Liver (tissue), 8 donors: ENCODE results near the gene SMIM45.

ENCODE experiments used
- DNase-seq: peaks from one replicate; pipeline ENCODE4 v3.0.0-alpha.2; 2017; ENCODE audit warnings: low spot score
- H3K27ac ChIP-seq, 2 donors: one replicate each; pipeline ENCODE4 v1.7.0; 2013; ENCODE audit warnings: inconsistent platforms in 2 of 2, low read length in 2 of 2, control low read depth in 1 of 2, low read depth in 1 of 2, mild to moderate bottlenecking in 1 of 2
- H3K27me3 ChIP-seq, 4 donors: one replicate each; pipeline versions ENCODE4 v1.6.1 to v1.7.0; 2013; ENCODE audit warnings: low read length in 3 of 4, inconsistent platforms in 1 of 4, mild to moderate bottlenecking in 1 of 4, moderate library complexity in 1 of 4; ENCODE audit not compliant: control insufficient read depth in 4 of 4, insufficient read depth in 4 of 4
- H3K36me3 ChIP-seq, 4 donors: one replicate each; pipeline versions ENCODE4 v1.6.1 to v1.7.0; 2013; ENCODE audit warnings: low read length in 3 of 4, mild to moderate bottlenecking in 3 of 4, low read depth in 1 of 4, moderate library complexity in 1 of 4; ENCODE audit not compliant: control insufficient read depth in 4 of 4, insufficient read depth in 3 of 4
- H3K4me1 ChIP-seq, 4 donors: one replicate each; pipeline versions ENCODE4 v1.6.1 to v1.7.0; 2013; ENCODE audit warnings: low read length in 3 of 4, mild to moderate bottlenecking in 3 of 4, moderate library complexity in 1 of 4; ENCODE audit not compliant: control insufficient read depth in 4 of 4, insufficient read depth in 4 of 4
- H3K4me3 ChIP-seq, 3 donors: one replicate each; pipeline versions ENCODE4 v1.6.1 to v1.7.0; 2013; ENCODE audit warnings: low read length in 3 of 3, control low read depth in 1 of 3, low read depth in 1 of 3, mild to moderate bottlenecking in 1 of 3
- H3K9ac ChIP-seq, 2 donors: one replicate each; pipeline ENCODE4 v1.7.0; 2013; ENCODE audit warnings: low read length in 2 of 2, mild to moderate bottlenecking in 2 of 2, moderate library complexity in 2 of 2, control low read depth in 1 of 2, low read depth in 1 of 2
- H3K9me3 ChIP-seq, 4 donors: one replicate each; pipeline versions ENCODE4 v1.6.1 to v1.7.0; 2013; ENCODE audit warnings: low read length in 3 of 4; ENCODE audit not compliant: control insufficient read depth in 4 of 4
- ATF3 ChIP-seq: IDR thresholded peaks from 2 replicates; pipeline ENCODE4 v1.6.1; 2016; ENCODE audit warnings: antibody characterized with exemption
- CTCF ChIP-seq: fragments of 150-350 bp; IDR thresholded peaks from 2 replicates; pipeline ENCODE4 v1.5.1; 2017; ENCODE audit warnings: improper control_type of control experiment, low read depth, low read length; ENCODE audit not compliant: missing input control
- EGR1 ChIP-seq, 2 donors: IDR thresholded peaks; 2 replicates each; pipeline ENCODE4 v1.6.1; 2016 to 2018; ENCODE audit warnings: antibody characterized with exemption in 2 of 2, low read depth in 2 of 2
- FOXA1 ChIP-seq: IDR thresholded peaks from 2 replicates; pipeline ENCODE4 v1.6.1; 2016; ENCODE audit warnings: antibody characterized with exemption
- FOXA2 ChIP-seq: IDR thresholded peaks from 2 replicates; pipeline ENCODE4 v1.6.1; 2016; ENCODE audit warnings: antibody characterized with exemption
- GABPA ChIP-seq, 2 donors: IDR thresholded peaks in 1 of 2; conservative IDR thresholded peaks in 1 of 2; 2 replicates each; pipeline ENCODE4 v1.6.1; 2016; ENCODE audit warnings: antibody characterized with exemption in 2 of 2, mild to moderate bottlenecking in 1 of 2, moderate library complexity in 1 of 2
- HNF4A ChIP-seq, 2 donors: conservative IDR thresholded peaks; 2 replicates each; pipeline ENCODE4 v1.6.1; 2016; ENCODE audit warnings: antibody characterized with exemption in 2 of 2, mild to moderate bottlenecking in 2 of 2
- HNF4G ChIP-seq: IDR thresholded peaks from 2 replicates; pipeline ENCODE4 v1.6.1; 2016; ENCODE audit warnings: antibody characterized with exemption
- JUND ChIP-seq, 2 donors: IDR thresholded peaks; 2 replicates each; pipeline ENCODE4 v1.6.1; 2016; ENCODE audit warnings: antibody characterized with exemption in 2 of 2
- MAX ChIP-seq: IDR thresholded peaks from 2 replicates; pipeline ENCODE4 v1.6.1; 2016; ENCODE audit warnings: antibody characterized with exemption
- NR2F2 ChIP-seq: IDR thresholded peaks from 2 replicates; pipeline ENCODE4 v1.6.1; 2016; ENCODE audit warnings: antibody characterized with exemption
- RAD21 ChIP-seq, 2 donors: IDR thresholded peaks; 2 replicates each; pipeline ENCODE4 v1.6.1; 2016; ENCODE audit warnings: antibody characterized with exemption in 2 of 2, mild to moderate bottlenecking in 2 of 2
- REST ChIP-seq: IDR thresholded peaks from 2 replicates; pipeline ENCODE4 v1.6.1; 2016; ENCODE audit warnings: antibody characterized with exemption, mild to moderate bottlenecking
- RXRA ChIP-seq, 2 donors: IDR thresholded peaks; 2 replicates each; pipeline ENCODE4 v1.6.1; 2017 to 2018; ENCODE audit warnings: antibody characterized with exemption in 2 of 2, mild to moderate bottlenecking in 1 of 2
- SP1 ChIP-seq: IDR thresholded peaks from 2 replicates; pipeline ENCODE4 v1.6.1; 2018; ENCODE audit warnings: antibody characterized with exemption, mild to moderate bottlenecking
- TAF1 ChIP-seq: conservative IDR thresholded peaks from 2 replicates; pipeline ENCODE4 v1.6.1; 2016; ENCODE audit warnings: antibody characterized with exemption, mild to moderate bottlenecking
- YY1 ChIP-seq: IDR thresholded peaks from 2 replicates; pipeline ENCODE4 v1.6.1; 2016; ENCODE audit warnings: antibody characterized with exemption, mild to moderate bottlenecking
- ZBTB33 ChIP-seq: IDR thresholded peaks from 2 replicates; pipeline ENCODE4 v1.6.1; 2016; ENCODE audit warnings: antibody characterized with exemption
- WGBS: extraction: QIAGEN DNeasy Blood & Tissue Kit; methylation state at CpG from one replicate; pipeline ENCODE4 v1.1.7; 2013; 5-methylcytosine and 5-hydroxymethylcytosine counted together
- donor health status: healthy.
- donor health status: healthy.
- donor health status: healthy.
- donor health status: healthy.
- donor health status: healthy.

Gene SMIM45

GRCh38 chr22:41922328-41922727, 29.6 kb upstream of the SMIM45 start:
- Histone ChIP-seq H3K4me3 (no peak overlapping the region), H3K27me3 (peaks cover 0 to 3% (median 0%) of the 10 kb centered on the region in 4 donors), H3K4me1 (peaks cover 4 to 16% (median 10%) of the 10 kb centered on the region in 4 donors), H3K9me3 (no peaks in the 10 kb centered on the region), H3K9ac (no peak overlapping the region), H3K27ac (no peak overlapping the region), H3K36me3 (no peaks in the 10 kb centered on the region)
- 92% methylated on average over 5 of the region's 5 CpGs for WGBS
- no peak for TF ChIP-seq TAF1
- no peak for TF ChIP-seq HNF4A (conservative IDR thresholded peaks at IDR 0.05)
- no peak for TF ChIP-seq FOXA2
- no peak for TF ChIP-seq YY1
- TF ChIP-seq ATF3 = no peak
- no peak for TF ChIP-seq ZBTB33
- TF ChIP-seq RAD21 (IDR thresholded peaks at IDR 0.05) = no peak
- TF ChIP-seq REST = no peak
- TF ChIP-seq RXRA (IDR thresholded peaks at IDR 0.05) = no peak
- no peak for TF ChIP-seq FOXA1
- TF ChIP-seq SP1 = no peak
- no peak for DNase-seq

GRCh38 chr22:41922940-41923594, 28.9 kb upstream of the SMIM45 start:
- DNase-seq = no peak
- peaks cover 4 to 16% (median 10%) of the 10 kb centered on the region in 4 donors for H3K4me1 ChIP-seq
- no peak overlapping the region for H3K4me3 ChIP-seq
- H3K9me3 ChIP-seq = no peaks in the 10 kb centered on the region
- 93% methylated on average over 4 of the region's 4 CpGs for WGBS
- peaks cover 0 to 3% (median 0%) of the 10 kb centered on the region in 4 donors for H3K27me3 ChIP-seq
- no peak overlapping the region for H3K27ac ChIP-seq
- no peak overlapping the region for H3K9ac ChIP-seq
- H3K36me3 ChIP-seq = no peaks in the 10 kb centered on the region
- TF ChIP-seq REST = no peak
- TF ChIP-seq RXRA (IDR thresholded peaks at IDR 0.05) = no peak
- no peak for TF ChIP-seq ZBTB33
- TF ChIP-seq GABPA (IDR thresholded peaks at IDR 0.05 in 1 of 2, conservative IDR thresholded peaks at IDR 0.05 in 1 of 2) = no peak
- TF ChIP-seq YY1 = no peak
- TF ChIP-seq HNF4A (conservative IDR thresholded peaks at IDR 0.05) = no peak
- TF ChIP-seq NR2F2 = no peak
- TF ChIP-seq RAD21 (IDR thresholded peaks at IDR 0.05) = no peak
- TF ChIP-seq FOXA1 = no peak
- no peak for TF ChIP-seq CTCF
- TF ChIP-seq SP1 = no peak
- TF ChIP-seq EGR1 (IDR thresholded peaks at IDR 0.05; ENCODE audit: low read depth in 2 of 2) = no peak
- TF ChIP-seq HNF4G = no peak
- no peak for TF ChIP-seq FOXA2
- no peak for TF ChIP-seq MAX
- TF ChIP-seq JUND (IDR thresholded peaks at IDR 0.05) = no peak
- TF ChIP-seq TAF1 = no peak
